Measurements from ENCODE around the gene TSPAN11.

DNA sequence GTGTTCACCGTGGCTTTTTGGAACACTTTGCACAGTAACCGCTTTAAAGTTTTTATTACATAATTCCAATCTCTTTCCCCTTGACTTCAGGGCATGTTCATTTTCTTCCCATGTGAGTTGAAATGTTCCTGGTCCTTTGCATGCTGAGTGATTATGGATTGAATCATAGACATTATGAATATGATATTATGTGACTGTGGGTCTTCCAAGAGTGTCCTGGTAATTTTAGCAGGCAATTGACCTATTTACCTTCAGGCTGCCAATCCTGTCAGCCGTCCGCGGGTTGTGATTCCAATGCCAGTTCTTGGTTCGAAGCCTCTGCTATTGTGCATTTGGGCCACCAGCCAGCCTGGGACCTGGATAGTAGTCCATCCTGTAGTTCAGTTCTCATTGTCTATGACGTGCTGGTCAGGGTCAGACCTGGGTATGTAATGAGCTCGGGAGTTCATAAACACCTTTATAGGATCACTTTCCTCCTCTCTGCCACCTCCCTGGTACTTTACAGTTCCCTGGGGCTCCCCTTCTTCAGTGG lies 114.6 kb downstream of the TSPAN11 start:
- TF ChIP-seq, protein P1, sequence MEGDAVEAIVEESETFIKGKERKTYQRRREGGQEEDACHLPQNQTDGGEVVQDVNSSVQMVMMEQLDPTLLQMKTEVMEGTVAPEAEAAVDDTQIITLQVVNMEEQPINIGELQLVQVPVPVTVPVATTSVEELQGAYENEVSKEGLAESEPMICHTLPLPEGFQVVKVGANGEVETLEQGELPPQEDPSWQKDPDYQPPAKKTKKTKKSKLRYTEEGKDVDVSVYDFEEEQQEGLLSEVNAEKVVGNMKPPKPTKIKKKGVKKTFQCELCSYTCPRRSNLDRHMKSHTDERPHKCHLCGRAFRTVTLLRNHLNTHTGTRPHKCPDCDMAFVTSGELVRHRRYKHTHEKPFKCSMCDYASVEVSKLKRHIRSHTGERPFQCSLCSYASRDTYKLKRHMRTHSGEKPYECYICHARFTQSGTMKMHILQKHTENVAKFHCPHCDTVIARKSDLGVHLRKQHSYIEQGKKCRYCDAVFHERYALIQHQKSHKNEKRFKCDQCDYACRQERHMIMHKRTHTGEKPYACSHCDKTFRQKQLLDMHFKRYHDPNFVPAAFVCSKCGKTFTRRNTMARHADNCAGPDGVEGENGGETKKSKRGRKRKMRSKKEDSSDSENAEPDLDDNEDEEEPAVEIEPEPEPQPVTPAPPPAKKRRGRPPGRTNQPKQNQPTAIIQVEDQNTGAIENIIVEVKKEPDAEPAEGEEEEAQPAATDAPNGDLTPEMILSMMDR (IDR thresholded peaks at IDR 0.05): no peak
- TF ChIP-seq POLR2A (IDR thresholded peaks at IDR 0.05): no peak
